GM12892 (cell line): ENCODE results near the gene CORO2B.

Experiments
- POLR2A ChIP-seq: IDR thresholded peaks from 2 replicates; pipeline ENCODE4 v1.6.1; 2011; ENCODE audit warnings: low read depth, low read length, control low read depth
- POLR2AphosphoS5 ChIP-seq: IDR thresholded peaks from 2 replicates; pipeline ENCODE4 v1.6.1; 2011; ENCODE audit warnings: low read depth, low read length, control low read depth
- TAF1 ChIP-seq: IDR thresholded peaks from 2 replicates; pipeline ENCODE4 v1.6.1; 2011; ENCODE audit warnings: low read depth, mild to moderate bottlenecking, control low read depth, low read length, borderline replicate concordance

GRCh38 chr15:68658151-68658550 lies 79.4 kb downstream of the CORO2B start:
- TF ChIP-seq POLR2A (no peak), POLR2AphosphoS5 (no peak), TAF1 (no peak)
